Testis (tissue), 2 donors: Measurements from ENCODE around the gene GNB3.

Experiments
- CTCF ChIP-seq, 3 experiments: fragments of 450-650 bp in 2 of 3; fragments of 200-600 bp in 1 of 3; sonication (generic) in 1 of 3; IDR thresholded peaks; one replicate each; pipeline ENCODE4 v1.5.1; 2016 to 2019; ENCODE audit warnings: antibody characterized with exemption in 3 of 3, mild to moderate bottlenecking in 2 of 3, moderate library complexity in 1 of 3
- POLR2A ChIP-seq: fragments of 450-650 bp; IDR thresholded peaks from one replicate; pipeline ENCODE4 v1.6.1; 2017; ENCODE audit warnings: antibody characterized with exemption, mild to moderate bottlenecking, moderate library complexity

DNA sequence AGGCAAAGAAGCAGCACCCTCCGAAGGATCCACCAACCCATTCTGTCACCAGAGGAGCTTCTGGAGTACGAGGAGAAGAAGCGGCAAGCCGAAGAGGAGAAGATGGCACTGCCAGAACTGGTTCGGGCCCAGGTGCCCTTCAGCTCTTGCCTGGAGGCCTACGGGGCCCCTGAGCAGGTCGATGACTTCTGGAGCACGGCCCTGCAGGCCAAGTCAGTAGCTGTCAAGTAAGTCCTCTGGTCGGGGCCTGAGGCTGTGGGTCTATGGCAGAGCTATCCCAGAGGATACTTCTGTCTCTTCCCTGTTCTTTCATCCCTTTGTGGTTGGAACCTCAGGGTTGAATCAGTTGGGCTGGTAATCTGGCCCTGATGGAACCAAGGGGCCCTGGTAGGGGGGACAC is 20.7 kb downstream of the GNB3 start:
- no peak for TF ChIP-seq CTCF (IDR thresholded peaks at IDR 0.05)
- no peak for TF ChIP-seq POLR2A
